CD14-positive monocyte (primary cell): ENCODE data around the gene LRIF1. TPM values are rescaled to one million over a fixed set of nuclear protein-coding genes. Genes with fewer than 3 reads are reported as not detected.

ENCODE experiments used
- DNase-seq, 3 donors: peaks; one replicate each; pipeline ENCODE4 v3.0.0-alpha.2; 2011 to 2022
- H2AFZ ChIP-seq: 2 replicates; pipeline ENCODE4 v1.6.0; 2012; ENCODE audit warnings: mild to moderate bottlenecking, low read depth, low read length, inconsistent platforms; ENCODE audit not compliant: insufficient read depth, poor library complexity, severe bottlenecking
- H3K27ac ChIP-seq, 2 donors: 1 replicate in 1 of 2; 2 replicates in 1 of 2; pipeline ENCODE4 v1.5.1; 2012 to 2013; ENCODE audit warnings: low read length in 2 of 2, control low read depth in 1 of 2, inconsistent platforms in 1 of 2, low read depth in 1 of 2, mild to moderate bottlenecking in 1 of 2
- H3K27me3 ChIP-seq, 2 donors: one replicate each; pipeline versions ENCODE4 v1.6.0 to v1.6.1; 2011 to 2013; ENCODE audit warnings: low read length in 2 of 2; ENCODE audit not compliant: control insufficient read depth in 2 of 2, insufficient read depth in 2 of 2
- H3K36me3 ChIP-seq, 2 donors: replicated peaks in 1 of 2; 1 replicate in 1 of 2; 2 replicates in 1 of 2; pipeline versions ENCODE4 v1.5.1 to v1.6.1; 2012 to 2013; ENCODE audit warnings: low read length in 2 of 2, control low read depth in 1 of 2, inconsistent platforms in 1 of 2, mild to moderate bottlenecking in 1 of 2; ENCODE audit not compliant: insufficient read depth in 2 of 2, control insufficient read depth in 1 of 2
- H3K4me1 ChIP-seq, 2 donors: 1 replicate in 1 of 2; 2 replicates in 1 of 2; pipeline versions ENCODE4 v1.5.1 to v1.6.1; 2012 to 2013; ENCODE audit warnings: low read length in 2 of 2, control low read depth in 1 of 2, inconsistent platforms in 1 of 2, mild to moderate bottlenecking in 1 of 2, moderate library complexity in 1 of 2; ENCODE audit not compliant: insufficient read depth in 2 of 2, control insufficient read depth in 1 of 2
- H3K4me2 ChIP-seq: replicated peaks from 2 replicates; pipeline ENCODE3; 2012; ENCODE audit warnings: low read length, moderate library complexity, mild to moderate bottlenecking; ENCODE audit not compliant: poor library complexity, severe bottlenecking; ENCODE audit errors: extremely low read depth
- H3K4me3 ChIP-seq, 3 experiments: fragments of 200-600 bp in 1 of 3; sonication (generic) in 1 of 3; replicated peaks in 1 of 3; 1 replicate in 2 of 3; 2 replicates in 1 of 3; pipeline ENCODE4 v1.5.1; 2011 to 2013; ENCODE audit warnings: low read length in 3 of 3, mild to moderate bottlenecking in 3 of 3, control low read depth in 2 of 3, low read depth in 2 of 3, inconsistent platforms in 1 of 3, moderate library complexity in 1 of 3
- H3K79me2 ChIP-seq: 2 replicates; pipeline ENCODE4 v1.6.0; 2012; ENCODE audit warnings: mild to moderate bottlenecking, control low read depth, inconsistent platforms, low read length, moderate library complexity; ENCODE audit not compliant: insufficient read depth
- H3K9ac ChIP-seq: 2 replicates; pipeline ENCODE4 v1.6.0; 2017; ENCODE audit warnings: low read length, mild to moderate bottlenecking; ENCODE audit not compliant: insufficient read depth, poor library complexity, severe bottlenecking
- H3K9me3 ChIP-seq, 2 donors: replicated peaks in 1 of 2; 1 replicate in 1 of 2; 2 replicates in 1 of 2; pipeline versions ENCODE4 v1.5.1 to v1.6.1; 2012 to 2013; ENCODE audit warnings: low read length in 2 of 2, control low read depth in 1 of 2; ENCODE audit not compliant: control insufficient read depth in 1 of 2, insufficient read depth in 1 of 2
- H4K20me1 ChIP-seq: 2 replicates; pipeline ENCODE4 v1.6.0; 2012; ENCODE audit warnings: mild to moderate bottlenecking, low read length, control low read depth, moderate library complexity; ENCODE audit not compliant: insufficient read depth
- H3K27ac Mint-ChIP-seq, 7 donors: one replicate each; pipeline ENCODE4 v1.8.0; 2020; ENCODE audit warnings: mild to moderate bottlenecking in 7 of 7, mixed read lengths in 7 of 7, moderate library complexity in 6 of 7, inconsistent platforms in 2 of 7
- H3K27me3 Mint-ChIP-seq, 3 donors: one replicate each; pipeline ENCODE4 v1.8.0; 2021 to 2022; ENCODE audit warnings: low read depth in 3 of 3, mild to moderate bottlenecking in 3 of 3, mixed read lengths in 3 of 3, moderate library complexity in 3 of 3, inconsistent platforms in 1 of 3
- H3K36me3 Mint-ChIP-seq, 2 donors: one replicate each; pipeline ENCODE4 v1.8.0; 2020; ENCODE audit warnings: mixed read lengths in 2 of 2, inconsistent platforms in 1 of 2, mild to moderate bottlenecking in 1 of 2
- H3K4me1 Mint-ChIP-seq: one replicate; pipeline ENCODE4 v1.8.0; 2020; ENCODE audit warnings: mild to moderate bottlenecking, mixed read lengths
- H3K4me3 Mint-ChIP-seq, 2 donors: one replicate each; pipeline ENCODE4 v1.8.0; 2020; ENCODE audit warnings: mild to moderate bottlenecking in 2 of 2, mixed read lengths in 2 of 2, moderate library complexity in 1 of 2
- H3K9me3 Mint-ChIP-seq, 7 donors: one replicate each; pipeline ENCODE4 v1.8.0; 2020 to 2022; ENCODE audit warnings: mixed read lengths in 7 of 7, mild to moderate bottlenecking in 6 of 7, moderate library complexity in 6 of 7, inconsistent platforms in 2 of 7
- CTCF ChIP-seq: fragments of 200-600 bp; IDR thresholded peaks from one replicate; pipeline ENCODE4 v1.8.0; 2022; ENCODE audit warnings: antibody characterized with exemption, mild to moderate bottlenecking
- WGBS: methylation state at CpG from one replicate; pipeline ENCODE4 v1.1.5; 2013; ENCODE audit warnings: missing lambda C conversion rate; ENCODE audit not compliant: insufficient coverage; 5-methylcytosine and 5-hydroxymethylcytosine counted together
- intact Hi-C, 2 donors: fragments of 100-400 bp; cut with micrococcal nuclease; formaldehyde crosslinking; loops; one replicate each; pipeline versions ENCODE4 v1.15.0 to v1.15.1; 2023
- polyA plus RNA-seq, 3 donors: library from polyadenylated mRNA; depleted of rRNA in 1 of 3; unstranded in 2 of 3; stranded (reverse) in 1 of 3; fragments of 300-500 nt in 2 of 3; fragments of >200 nt in 1 of 3; fragmentation: Illumina TruSeq in 2 of 3; gene quantifications; 1 replicate in 2 of 3; 2 replicates in 1 of 3; pipeline ENCODE4 v1.2.3, GENCODE V29; 2012 to 2021

LRIF1 gene
- polyA plus RNA-seq, 3 donors, result 1.8 to 8.2 (median 4.0) TPM

DNA sequence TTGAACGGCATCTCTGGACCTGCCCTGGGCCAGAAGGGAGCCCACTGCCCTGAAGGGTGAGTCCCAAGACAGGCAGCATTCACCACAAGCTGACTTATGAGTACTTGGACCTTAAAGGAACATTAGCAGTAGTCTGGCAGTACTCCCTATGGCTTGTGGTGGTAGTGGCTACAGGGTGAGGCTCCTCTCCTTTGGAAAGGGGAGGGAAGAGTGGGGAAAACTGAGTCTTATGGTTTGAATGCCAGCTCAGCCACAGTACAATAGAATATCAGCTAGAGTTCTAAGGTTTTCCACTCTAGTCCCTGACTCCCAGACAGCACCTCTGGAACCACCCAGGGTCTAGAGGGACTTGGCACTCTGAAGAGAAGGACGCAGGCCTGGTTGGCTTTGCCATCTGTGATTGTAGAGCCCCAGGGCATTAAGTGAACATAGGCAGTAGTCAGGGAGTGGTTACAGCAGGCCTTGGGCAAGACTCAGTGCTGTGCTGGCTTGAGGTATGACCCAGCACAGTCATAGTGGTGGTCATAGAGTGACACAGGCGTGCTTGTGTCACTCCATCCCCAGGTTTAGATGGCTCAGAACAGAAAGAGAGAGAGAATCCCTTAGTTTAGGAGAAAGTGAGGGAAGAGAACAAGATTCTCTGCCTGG is 59.7 kb downstream of the LRIF1 start:
- Histone ChIP-seq H2AFZ (no peak overlapping the region), H3K9ac (no peak overlapping the region), H3K27me3 (no peaks in the 10 kb centered on the region), H3K4me1 (no peaks in the 10 kb centered on the region), H3K27ac (no peak overlapping the region), H3K4me2 (no peak overlapping the region), H3K9me3 (peaks cover 6 to 10% of the 10 kb centered on the region in 2 donors), H3K79me2 (no peaks in the 10 kb centered on the region), H4K20me1 (peaks cover 55% of the 10 kb centered on the region), H3K36me3 (peaks cover 24 to 43% of the 10 kb centered on the region in 2 donors), H3K4me3 (no peak overlapping the region)
- Mint-ChIP-seq H3K9me3 (peaks cover 7 to 32% (median 27%) of the 10 kb centered on the region in 7 donors), H3K27me3 (peaks cover 3 to 4% (median 3%) of the 10 kb centered on the region in 3 donors), H3K4me1 (no peaks in the 10 kb centered on the region), H3K36me3 (peaks cover 37 to 45% of the 10 kb centered on the region in 2 donors), H3K27ac (peak overlapping the region in 1 of 7 donors; percentile 54), H3K4me3 (no peak overlapping the region)
- 93% methylated on average over 2 of the region's 3 CpGs for WGBS
- intact Hi-C loops, result no loop called here
- TF ChIP-seq CTCF, result no peak
- peak in 2 of 3 donors; percentile 29 to 55 for DNase-seq

GRCh38 chr1:110902820-110903463 is 60.8 kb downstream of the LRIF1 start:
- no peak overlapping the region for H3K4me2 ChIP-seq
- TF ChIP-seq CTCF, result no peak
- H4K20me1 ChIP-seq, result peaks cover 65% of the 10 kb centered on the region
- no peak overlapping the region for H3K9ac ChIP-seq
- Mint-ChIP-seq H3K27me3 (peaks cover 3 to 4% (median 3%) of the 10 kb centered on the region in 3 donors), H3K27ac (peak overlapping the region in 2 of 7 donors; percentile 0 to 57), H3K36me3 (peaks cover 47 to 55% of the 10 kb centered on the region in 2 donors), H3K9me3 (peaks cover 3 to 22% (median 18%) of the 10 kb centered on the region in 7 donors), H3K4me1 (no peaks in the 10 kb centered on the region), H3K4me3 (no peak overlapping the region)
- no peak overlapping the region for H3K4me3 ChIP-seq
- H3K4me1 ChIP-seq, result no peaks in the 10 kb centered on the region
- no peaks in the 10 kb centered on the region for H3K79me2 ChIP-seq
- H2AFZ ChIP-seq, result no peak overlapping the region
- whole genome bisulfite sequencing, result 96% methylated on average over 4 of the region's 6 CpGs
- peaks cover 33 to 53% of the 10 kb centered on the region in 2 donors for H3K36me3 ChIP-seq
- H3K27me3 ChIP-seq, result no peaks in the 10 kb centered on the region
- intact Hi-C loops, result no loop called here
- no peak overlapping the region for H3K27ac ChIP-seq
- peaks cover 2 to 6% of the 10 kb centered on the region in 2 donors for H3K9me3 ChIP-seq
- no peak for DNase-seq
